Measurements from ENCODE around the gene STX4. TPM values are rescaled to one million over a fixed set of nuclear protein-coding genes. Genes with fewer than 3 reads are reported as not detected.
"Not testable (repeated sequence)": the region's sequence is repeated elsewhere in the genome, so short reads cannot be mapped to it uniquely, and the experiment has no call there.

STX4 gene
- polyA plus RNA-seq, 1 experiment: 43.7 TPM

- H3K4me3 ChIP-seq (ENCODE audit: low read depth, low read length): peak within 1 kb of the TSS; percentile 64
- peaks cover 5% of the 10 kb centered on the region for H3K27me3 ChIP-seq (ENCODE audit: control insufficient read depth, insufficient read depth, low read length)
- DNase-seq (ENCODE audit: low read depth, low spot score): no peak
- no peak for TF ChIP-seq CTCF (IDR thresholded peaks at IDR 0.05; ENCODE audit: low read depth, low read length)
- POLR2A ChIA-PET: no interaction called here
- no peak within 1 kb of the TSS for H3K27ac ChIP-seq (ENCODE audit: low read depth, low read length)
- CTCF ChIA-PET: no interaction called here
- peaks cover 2% of the 10 kb centered on the region; the same call in 1 of the 2 replicates for H3K9me3 ChIP-seq (ENCODE audit: control insufficient read depth, insufficient read depth, low read length)
Observed at GRCh38 chr16:31010585-31011325, 22.6 kb upstream of the STX4 start, which contains the start of gene STX1B. TSS of gene STX1B (minus strand) at chr16:31010638. CDS start at chr16:31010396, 242 bp downstream.

- DNase-seq (ENCODE audit: low read depth, low spot score); H3K27ac ChIP-seq (ENCODE audit: low read depth, low read length); POLR2A ChIA-PET; H3K9me3 ChIP-seq (ENCODE audit: control insufficient read depth, insufficient read depth, low read length); H3K4me3 ChIP-seq (ENCODE audit: low read depth, low read length); H3K27me3 ChIP-seq (ENCODE audit: control insufficient read depth, insufficient read depth, low read length); CTCF ChIA-PET: not testable (repeated sequence)
Observed at GRCh38 chr16:31011815-31012214, 21.5 kb upstream of the STX4 start.

- H3K4me3 ChIP-seq (ENCODE audit: low read depth, low read length); POLR2A ChIA-PET; H3K27me3 ChIP-seq (ENCODE audit: control insufficient read depth, insufficient read depth, low read length); DNase-seq (ENCODE audit: low read depth, low spot score); H3K27ac ChIP-seq (ENCODE audit: low read depth, low read length); H3K9me3 ChIP-seq (ENCODE audit: control insufficient read depth, insufficient read depth, low read length); CTCF ChIA-PET: not testable (repeated sequence)
Observed at GRCh38 chr16:31013292-31013691, 20.1 kb upstream of the STX4 start.

- Histone ChIP-seq H3K4me3 (ENCODE audit: low read depth, low read length) (no peak overlapping the region), H3K9me3 (ENCODE audit: control insufficient read depth, insufficient read depth, low read length) (no peaks in the 10 kb centered on the region), H3K27me3 (ENCODE audit: control insufficient read depth, insufficient read depth, low read length) (peaks cover 5% of the 10 kb centered on the region), H3K27ac (ENCODE audit: low read depth, low read length) (no peak overlapping the region)
- no peak for TF ChIP-seq CTCF (IDR thresholded peaks at IDR 0.05; ENCODE audit: low read depth, low read length)
- POLR2A ChIA-PET: no interaction called here
- DNase-seq (ENCODE audit: low read depth, low spot score): no peak
- CTCF ChIA-PET: interaction anchor here (0.6 kb wide), 1 partner anchor 430 kb away, joined by 8 read pairs; no protein-coding TSS in a partner anchor
Observed at GRCh38 chr16:31016018-31016417, 17.3 kb upstream of the STX4 start.

- H3K27ac ChIP-seq (ENCODE audit: low read depth, low read length); H3K9me3 ChIP-seq (ENCODE audit: control insufficient read depth, insufficient read depth, low read length); H3K4me3 ChIP-seq (ENCODE audit: low read depth, low read length); DNase-seq (ENCODE audit: low read depth, low spot score); CTCF ChIA-PET; H3K27me3 ChIP-seq (ENCODE audit: control insufficient read depth, insufficient read depth, low read length); POLR2A ChIA-PET: not testable (repeated sequence)
Observed at GRCh38 chr16:31017756-31018155, 15.6 kb upstream of the STX4 start.

- no peak overlapping the region for H3K27ac ChIP-seq (ENCODE audit: low read depth, low read length)
- ChIA-PET CTCF (no interaction called here), POLR2A (interaction anchor here (0.6 kb wide), 1 partner anchor 160 kb away, joined by 4 read pairs; no protein-coding TSS in a partner anchor)
- no peak for TF ChIP-seq CTCF (IDR thresholded peaks at IDR 0.05; ENCODE audit: low read depth, low read length)
- DNase-seq (ENCODE audit: low read depth, low spot score): no peak
- no peak overlapping the region for H3K4me3 ChIP-seq (ENCODE audit: low read depth, low read length)
- H3K27me3 ChIP-seq (ENCODE audit: control insufficient read depth, insufficient read depth, low read length): no peaks in the 10 kb centered on the region
- no peaks in the 10 kb centered on the region for H3K9me3 ChIP-seq (ENCODE audit: control insufficient read depth, insufficient read depth, low read length)
Observed at GRCh38 chr16:31020536-31020935, 12.8 kb upstream of the STX4 start.

Measured in AG04450 (cell line).